DMS79 treated with DMSO at 0.1 percent for 48 hours (cell line): ENCODE data around the gene ANKRD9.

Experiments
- DNase-seq: peaks from one replicate; lab custom pipeline; 2025; lab: John Stamatoyannopoulos, UW

The ANKRD9 gene

DNA sequence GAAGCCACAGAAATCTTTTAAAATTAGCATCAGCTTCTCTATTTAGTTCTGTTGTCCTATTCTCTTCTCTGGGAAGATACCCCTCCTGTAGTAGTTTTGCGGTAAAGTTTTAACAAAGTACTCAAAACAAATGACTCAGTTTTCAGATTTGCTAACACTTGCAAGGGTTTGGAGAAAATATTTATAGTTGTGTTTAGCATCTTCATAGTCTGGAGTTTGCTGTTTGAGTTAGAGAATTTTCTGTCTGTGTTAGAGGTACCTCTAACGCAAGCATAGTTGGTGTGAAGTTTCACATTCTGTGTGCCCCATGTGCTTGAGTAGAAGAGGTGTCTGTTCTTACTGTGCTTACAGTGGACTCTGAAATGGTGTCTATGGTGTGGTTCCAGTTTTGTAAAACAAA is 36.0 kb downstream of the ANKRD9 start:
- no peak for DNase-seq

- DNase-seq = no peak
Measured at GRCh38 chr14:102472791-102473150, 36.8 kb downstream of the ANKRD9 start.

- no peak for DNase-seq
Measured at GRCh38 chr14:102471921-102472790, 37.4 kb downstream of the ANKRD9 start.

GRCh38 chr14:102469261-102469660 is 40.3 kb downstream of the ANKRD9 start:
- DNase-seq = no peak

DNA sequence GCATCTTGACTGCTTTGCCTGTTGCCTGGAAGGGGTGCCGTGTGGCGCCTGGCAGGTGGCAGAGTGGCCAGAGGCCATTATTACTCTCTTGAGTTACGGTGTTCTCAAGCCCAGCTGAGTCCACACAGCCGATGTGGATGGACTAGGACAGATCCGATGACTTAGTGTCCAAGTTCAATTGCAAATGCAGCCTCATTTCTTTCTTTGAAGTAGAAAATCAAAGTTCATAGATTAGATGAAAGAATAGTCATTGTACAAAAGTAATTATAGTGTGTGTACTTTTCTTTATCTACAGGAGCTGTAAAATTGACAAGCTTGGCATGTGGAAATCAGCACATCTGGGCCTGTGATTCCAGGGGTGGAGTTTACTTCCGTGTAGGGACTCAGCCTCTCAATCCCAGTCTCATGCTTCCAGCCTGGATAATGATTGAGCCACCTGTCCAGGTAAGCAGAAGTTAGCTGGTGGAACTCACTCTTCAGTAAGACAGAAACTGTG is 44.7 kb downstream of the ANKRD9 start:
- DNase-seq = no peak

DNA sequence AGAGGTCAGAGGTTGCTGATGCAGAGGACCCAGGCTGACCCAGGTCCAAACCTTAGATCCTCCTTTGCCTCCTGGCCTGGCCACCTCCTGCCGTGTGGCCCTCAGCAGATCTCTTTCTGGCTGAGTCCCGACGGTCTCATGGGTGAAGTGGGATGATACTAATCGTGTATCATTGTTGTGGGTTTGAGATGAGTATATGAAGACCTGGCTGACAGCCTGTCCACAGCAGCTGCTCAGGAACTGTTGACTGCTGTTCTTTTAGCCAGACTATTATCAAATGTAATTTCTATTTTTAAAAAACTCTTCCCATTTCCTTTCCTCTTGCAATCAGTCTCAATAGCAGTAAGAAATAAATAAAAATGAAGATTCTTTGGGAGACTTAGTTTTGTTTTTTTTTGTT is 45.6 kb downstream of the ANKRD9 start:
- no peak for DNase-seq

GRCh38 chr14:102462391-102462790 is 47.2 kb downstream of the ANKRD9 start:
- DNase-seq = no peak

DNA sequence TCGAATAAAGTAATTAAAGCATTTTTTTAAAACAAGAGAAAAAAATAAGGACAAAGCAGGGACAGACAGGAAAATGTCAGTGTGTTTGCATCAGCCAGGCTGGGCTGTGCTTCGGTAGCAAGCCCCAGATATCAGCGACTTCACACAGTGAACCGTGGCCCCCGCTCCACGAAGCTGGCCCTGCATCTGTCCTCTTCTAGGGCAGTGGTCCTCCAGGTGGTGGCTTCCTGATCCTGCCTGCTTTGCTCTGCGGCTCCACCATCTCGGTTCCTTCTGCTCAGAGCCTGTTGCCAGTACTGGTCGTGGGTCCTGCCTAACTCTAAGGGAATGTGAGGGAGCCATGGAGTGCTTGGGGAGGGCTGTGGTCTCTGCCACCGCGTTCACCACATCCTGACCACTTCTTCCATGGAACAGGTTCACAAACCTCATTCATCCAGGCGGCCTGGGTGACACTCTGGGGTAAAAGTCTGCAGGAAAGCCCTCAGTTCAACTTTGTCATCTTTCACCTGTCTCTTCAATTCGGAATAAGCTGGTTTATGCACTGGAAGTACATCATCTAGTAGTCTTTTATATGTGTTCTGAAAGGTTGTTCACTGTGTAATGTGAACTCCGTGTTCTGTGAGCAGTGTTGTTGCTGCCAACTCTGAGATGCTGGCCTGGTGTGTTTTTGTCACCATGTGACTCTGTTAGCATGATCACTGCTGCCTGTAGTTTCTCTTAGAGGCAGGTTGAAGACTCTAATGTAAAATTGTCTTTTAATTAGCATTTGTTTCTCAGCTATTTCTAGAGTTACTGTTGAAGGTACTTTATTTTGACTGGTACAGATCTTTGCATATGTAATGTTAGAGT is 47.9 kb downstream of the ANKRD9 start:
- DNase-seq = no peak

- no peak for DNase-seq
Measured at GRCh38 chr14:102457509-102457908, 52.1 kb downstream of the ANKRD9 start.

DNA sequence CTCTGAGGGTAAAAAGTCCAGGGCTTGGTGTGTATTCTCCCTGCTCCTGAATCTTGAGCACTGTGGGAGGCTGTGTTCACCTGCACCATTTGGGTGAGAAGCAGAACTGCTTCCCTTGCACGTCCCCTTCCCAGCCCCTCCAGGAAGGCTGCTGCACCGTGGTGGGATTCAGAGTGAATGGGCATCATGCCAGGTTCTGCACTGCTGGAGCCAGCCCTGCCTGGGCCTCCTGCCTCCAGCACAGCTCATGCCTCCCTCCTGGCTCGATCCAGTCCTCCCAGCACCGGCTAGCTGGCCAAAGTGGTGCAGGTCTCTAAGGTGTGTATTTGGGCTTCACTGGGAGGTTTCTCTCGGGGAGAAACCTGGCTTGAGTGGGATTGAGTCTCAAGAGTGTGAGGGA is 54.9 kb downstream of the ANKRD9 start:
- no peak for DNase-seq

DNA sequence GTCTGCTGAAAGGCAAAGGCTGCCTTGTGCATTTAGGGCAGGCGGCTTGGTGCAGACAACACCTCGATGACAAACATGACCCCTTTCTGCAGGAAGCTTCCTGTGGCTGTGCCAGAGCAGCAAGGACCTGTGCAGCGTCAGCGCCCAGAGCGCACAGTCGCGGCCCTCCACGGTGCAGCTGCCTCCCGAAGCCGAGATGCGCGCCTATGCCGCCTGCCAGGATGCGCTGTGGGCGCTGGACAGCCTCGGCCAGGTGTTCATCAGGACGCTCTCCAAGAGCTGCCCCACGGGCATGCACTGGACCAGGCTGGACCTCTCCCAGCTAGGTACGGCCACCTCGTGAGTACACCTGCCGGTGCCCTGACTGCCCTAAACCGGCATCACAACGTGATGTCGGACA is 57.3 kb downstream of the ANKRD9 start:
- DNase-seq = no peak
